Right renal cortex interstitium (tissue), 3 donors: ENCODE measurements around the gene DOLPP1. TPM values are rescaled to one million over a fixed set of nuclear protein-coding genes. Genes with fewer than 3 reads are reported as not detected.
A peak's percentile ranks its signal among the peaks of the same experiment; 100 is the strongest.
"Not testable (repeated sequence)": the region's sequence is repeated elsewhere in the genome, so short reads cannot be mapped to it uniquely, and the experiment has no call there.

Experiments
- DNase-seq, 3 donors: peaks; one replicate each; pipeline ENCODE4 v3.0.0-alpha.2; 2013; ENCODE audit warnings: low read depth in 3 of 3, low spot score in 2 of 3
- polyA plus RNA-seq, 3 donors: library from polyadenylated mRNA; unstranded; fragments of 120-200 nt; gene quantifications; one replicate each; pipeline ENCODE4 v1.2.1, GENCODE V29; 2013; ENCODE audit not compliant: insufficient read length in 3 of 3

DOLPP1 gene
- polyA plus RNA-seq, 3 donors, result 20.2 to 21.7 (median 20.4) TPM

DNA sequence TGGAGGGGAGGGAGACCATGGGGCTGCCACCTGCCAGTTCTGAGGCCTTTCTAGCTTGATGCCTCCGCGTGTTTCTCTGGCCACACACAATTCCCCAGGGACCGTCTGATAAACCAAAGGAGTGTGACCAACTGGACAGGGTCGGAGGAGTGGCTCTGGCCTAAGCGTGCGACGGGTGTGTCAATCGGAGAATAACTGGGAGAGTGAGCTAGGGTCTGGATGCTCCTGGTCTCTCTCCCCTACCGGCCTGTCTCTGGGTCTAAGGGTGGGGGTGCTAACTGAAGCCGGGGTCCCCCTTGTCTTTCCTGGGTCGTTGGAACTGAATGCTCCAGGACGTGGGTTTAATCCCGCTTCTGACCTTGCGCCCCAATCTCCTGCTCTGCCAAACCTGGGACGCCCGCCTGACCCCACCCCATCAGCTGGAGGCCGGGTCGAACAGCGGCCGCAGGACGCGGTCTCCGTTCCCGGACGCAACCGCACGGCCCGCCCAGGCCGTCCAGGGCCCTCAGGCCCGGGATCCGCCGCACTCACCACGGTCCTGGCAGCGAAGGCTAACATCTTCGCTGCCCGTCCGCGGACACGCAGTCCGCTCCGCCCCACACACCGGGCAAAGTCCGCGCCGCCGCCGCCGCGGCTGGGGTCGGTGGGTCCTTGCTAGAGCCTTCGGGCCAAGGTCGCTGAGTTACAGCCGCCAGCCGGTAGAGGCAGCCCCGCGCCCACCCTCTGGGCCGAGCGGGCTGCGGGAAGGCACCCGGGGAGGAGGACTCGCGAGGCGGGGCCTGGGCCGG is 29.2 kb downstream of the DOLPP1 start:
- DNase-seq, result no peak

DNA sequence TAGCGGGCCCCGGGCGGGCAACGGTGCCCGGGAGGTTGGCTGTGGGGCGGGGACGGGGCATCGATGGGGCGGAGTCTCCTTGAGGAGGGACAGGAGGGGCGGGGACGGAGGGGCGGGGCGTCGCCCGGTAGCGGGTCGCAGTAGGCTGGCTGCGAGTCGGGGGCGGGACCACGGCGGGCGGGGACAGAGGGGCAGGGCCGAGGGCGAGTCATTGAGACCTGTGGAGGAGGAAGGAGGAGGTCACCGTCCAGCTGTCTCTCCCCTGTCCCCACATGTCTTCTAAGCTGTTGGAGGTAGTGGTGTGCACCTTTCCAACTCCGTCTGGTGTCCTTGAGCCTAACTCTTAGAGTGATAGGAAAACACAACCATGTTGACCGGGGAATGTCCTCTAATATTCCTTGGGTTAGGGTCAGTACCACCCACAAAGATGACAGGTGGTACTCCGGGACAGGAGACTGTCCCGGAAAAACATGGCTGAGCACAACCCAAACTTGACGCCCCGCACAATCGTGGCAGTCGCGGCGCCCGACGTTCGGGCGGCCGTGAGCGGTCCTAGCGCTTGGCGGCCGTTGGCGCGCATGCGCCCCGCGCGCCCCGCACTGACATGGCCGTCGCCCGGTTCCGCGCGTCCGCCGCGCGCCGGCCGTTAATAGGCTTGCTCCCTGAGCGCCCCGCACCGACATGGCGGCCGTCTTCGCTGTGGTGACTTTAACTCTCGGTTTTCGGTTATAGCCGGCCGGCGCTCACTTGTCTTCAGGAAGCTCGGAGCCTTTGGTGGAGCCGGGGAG is 30.0 kb downstream of the DOLPP1 start, which contains the start of the genes CRAT and PTPA:
CRAT (minus strand) TSS at position 54 of the 788 bp plus-strand sequence. CDS start 284 bp downstream, outside the sequence.
PTPA (plus strand) TSS at position 676 of the 788 bp plus-strand sequence. CDS start 186 bp downstream, outside the sequence.
- DNase-seq, result peak; percentile 77 to 85 (median 80)

- peak in 1 of 3 donors; percentile 21 for DNase-seq
These were observed 30.7 kb downstream of the DOLPP1 start for GRCh38 chr9:129111528-129112151.

- DNase-seq, result not testable (repeated sequence)
These were observed 31.6 kb downstream of the DOLPP1 start for GRCh38 chr9:129112526-129112925.

- DNase-seq, result no peak
These were observed 32.9 kb downstream of the DOLPP1 start for GRCh38 chr9:129113645-129114304.

- DNase-seq, result no peak
These were observed 37.9 kb downstream of the DOLPP1 start for GRCh38 chr9:129118799-129119198.

DNA sequence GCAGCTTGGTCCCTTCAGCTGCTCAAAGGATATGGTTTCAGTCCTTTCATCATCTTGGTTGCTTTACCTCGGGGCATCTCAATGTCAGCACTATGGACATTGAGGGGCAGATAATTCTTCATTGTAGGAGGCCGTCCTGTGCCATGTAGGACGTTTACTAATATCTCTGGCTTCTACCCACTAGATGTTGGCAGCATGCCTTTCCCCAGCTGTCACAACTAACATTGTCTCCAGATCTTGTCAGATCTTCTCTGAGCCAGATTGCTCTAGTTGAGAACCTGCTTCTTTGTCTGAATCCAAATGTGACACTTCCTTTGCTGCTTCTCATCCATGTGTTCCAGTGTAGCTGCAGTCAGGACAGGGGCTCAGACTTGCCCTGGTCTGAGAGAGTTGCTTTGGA is 40.6 kb downstream of the DOLPP1 start:
- DNase-seq, result no peak

- DNase-seq, result no peak
These were observed 41.2 kb downstream of the DOLPP1 start for GRCh38 chr9:129122133-129122532.

- DNase-seq, result not testable (repeated sequence)
These were observed 42.1 kb downstream of the DOLPP1 start for GRCh38 chr9:129122976-129123375.

GRCh38 chr9:129124506-129125069 is 43.7 kb downstream of the DOLPP1 start:
- no peak for DNase-seq

DNA sequence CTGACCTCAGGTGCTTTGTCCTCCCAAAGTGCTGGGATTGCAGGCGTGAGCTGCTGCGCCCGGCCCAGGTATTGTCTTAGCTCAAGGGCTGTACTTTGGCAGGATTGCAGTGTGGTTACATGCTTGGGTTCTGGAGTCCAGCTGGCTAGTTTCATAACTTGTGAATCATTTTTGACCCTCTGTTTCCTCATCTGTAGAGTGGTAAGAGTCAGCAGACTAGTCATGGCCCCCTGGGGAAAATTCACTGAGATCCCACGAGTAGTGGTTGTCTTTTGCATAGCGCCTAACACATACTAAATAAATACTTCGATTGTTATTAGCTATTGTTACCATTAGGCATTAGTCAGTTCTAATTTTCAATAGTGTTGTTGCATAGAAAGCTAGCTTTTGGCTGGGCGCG is 44.6 kb downstream of the DOLPP1 start:
- no peak for DNase-seq

DNA sequence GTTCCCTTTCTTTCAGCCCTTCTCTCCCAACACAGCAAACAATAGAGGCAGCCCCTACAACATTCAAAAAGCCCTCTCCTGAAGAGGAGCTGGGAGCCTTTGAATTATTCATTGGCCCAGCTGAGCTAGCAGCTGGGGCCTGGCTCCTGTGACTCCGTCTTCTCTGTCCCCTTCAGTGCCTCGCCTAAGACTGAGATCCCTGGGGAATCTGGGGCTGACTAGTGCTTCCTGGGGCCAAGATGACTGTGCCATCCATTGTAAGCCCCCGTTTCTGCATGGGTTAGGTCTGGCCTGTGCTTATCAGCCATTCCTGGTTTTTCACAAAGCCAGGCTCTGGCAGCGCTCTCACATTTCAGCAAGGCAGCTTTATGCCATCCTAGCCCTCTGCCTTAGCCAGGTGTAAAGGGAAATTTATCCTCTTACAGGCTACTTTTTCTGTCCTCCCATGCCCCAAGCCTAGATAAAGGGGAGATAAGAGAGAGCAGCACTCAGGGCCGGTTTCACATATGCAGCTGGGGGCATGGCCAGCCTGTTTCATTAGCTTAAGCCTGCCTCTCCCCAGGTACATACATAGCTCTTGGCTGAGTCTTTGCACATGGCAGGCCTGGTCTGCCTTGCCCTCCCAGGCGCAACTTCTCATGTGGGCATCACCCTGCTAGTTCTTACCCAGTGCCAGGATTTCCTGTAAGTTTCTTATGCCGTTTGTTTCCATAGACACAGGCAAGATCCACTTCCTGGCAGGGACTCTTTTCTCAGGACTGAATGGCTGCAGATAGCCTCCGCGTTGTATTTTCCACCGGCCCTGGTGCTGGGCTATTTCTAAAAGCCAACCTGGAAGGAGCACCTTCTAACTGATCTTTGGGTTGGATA is 46.1 kb downstream of the DOLPP1 start:
- no peak for DNase-seq

GRCh38 chr9:129128689-129129088 is 47.8 kb downstream of the DOLPP1 start:
- no peak for DNase-seq

- DNase-seq, result not testable (repeated sequence)
These were observed 49.4 kb downstream of the DOLPP1 start for GRCh38 chr9:129130271-129130670.

DNA sequence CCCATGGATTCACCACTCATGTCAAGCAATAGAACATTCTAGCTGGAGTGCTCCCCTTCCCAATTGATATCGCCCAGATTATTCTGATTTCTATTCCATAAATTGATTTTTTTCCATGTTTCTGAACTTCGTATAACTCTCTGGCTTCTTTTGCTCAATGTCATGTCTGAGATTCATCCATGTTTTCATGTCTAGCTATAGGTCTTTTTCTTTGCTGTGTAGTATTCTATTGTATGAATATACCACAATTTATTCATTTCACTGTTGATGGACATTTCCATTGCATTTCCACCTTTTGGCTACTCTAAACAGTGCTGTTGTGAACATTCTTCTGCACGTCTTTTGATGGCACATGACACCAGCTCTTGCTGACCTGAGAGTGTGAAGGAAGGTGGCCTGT is 49.9 kb downstream of the DOLPP1 start:
- no peak for DNase-seq

DNA sequence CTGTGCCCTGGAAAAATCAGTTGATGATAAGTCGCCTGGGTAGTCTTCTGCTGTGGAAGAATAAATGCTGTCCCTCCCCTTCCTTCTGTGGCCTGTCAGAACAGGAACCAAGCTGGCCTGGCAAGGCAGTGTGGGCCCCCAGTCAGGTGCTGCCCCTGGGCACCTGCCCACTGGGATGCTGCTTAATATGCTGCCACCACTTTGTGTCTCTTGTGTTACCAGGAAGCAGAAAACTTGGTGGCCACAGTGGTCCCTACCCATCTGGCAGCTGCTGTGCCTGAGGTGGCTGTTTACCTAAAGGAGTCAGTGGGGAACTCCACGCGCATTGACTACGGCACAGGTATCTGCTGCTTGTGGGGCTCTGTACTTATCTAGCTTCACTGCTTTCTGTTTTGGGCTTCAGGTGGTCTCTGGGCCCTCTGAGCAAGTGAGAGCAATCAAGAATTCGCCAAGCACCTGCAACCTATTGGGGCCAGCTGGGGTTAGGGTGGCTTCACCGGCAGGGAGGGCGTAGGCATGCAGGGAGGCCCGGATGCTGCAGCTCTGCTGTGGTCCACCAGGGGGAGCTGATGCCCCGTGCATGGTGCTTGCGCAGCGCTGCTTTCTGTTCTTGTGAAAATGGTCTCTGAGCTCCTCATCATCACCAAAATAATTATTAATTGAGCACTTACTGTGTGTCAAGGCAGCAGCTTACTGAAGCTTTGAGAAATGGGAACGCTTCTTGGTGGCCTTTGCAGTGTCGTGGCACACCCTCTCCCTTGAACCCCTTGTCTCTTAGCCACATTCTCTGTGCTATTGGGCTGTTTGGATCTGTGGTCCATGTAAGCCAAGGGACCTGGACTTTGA is 50.6 kb downstream of the DOLPP1 start:
- no peak for DNase-seq

DNA sequence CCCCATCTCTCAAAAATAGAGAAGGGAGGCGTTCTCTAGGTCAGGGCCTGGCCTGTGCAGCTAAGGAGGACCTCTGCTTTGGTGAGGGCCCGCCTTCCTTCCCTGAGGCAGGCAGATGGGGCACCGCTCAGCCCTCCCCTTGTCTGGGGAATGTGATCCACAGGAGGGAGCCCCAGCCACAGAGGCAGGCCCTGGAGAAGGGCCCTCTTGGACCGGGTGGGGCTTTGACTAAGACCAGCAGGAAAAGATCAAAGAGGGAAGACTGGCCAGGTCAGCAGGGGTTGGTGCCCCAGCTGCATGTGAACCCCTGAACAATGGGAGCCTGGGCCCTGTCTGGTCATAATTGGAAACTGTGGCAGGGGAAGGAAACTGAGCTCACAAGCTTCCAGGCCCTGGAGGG is 52.2 kb downstream of the DOLPP1 start:
- no peak for DNase-seq

GRCh38 chr9:129135476-129135875 is 54.6 kb downstream of the DOLPP1 start:
- DNase-seq, result no peak
